SK-N-SH treated with all-trans-retinoic acid at 6 μM for 48 hours (cell line): ENCODE data around the gene MEF2B.

ENCODE experiments used
- ARNTL ChIP-seq: fragments of 450-650 bp; formaldehyde crosslinking; IDR thresholded peaks from 2 replicates; pipeline ENCODE4 v1.5.0; 2020; ENCODE audit warnings: low read depth, mild to moderate bottlenecking, moderate library complexity, borderline replicate concordance
- CREB5 ChIP-seq: fragments of 250-450 bp; sonication (Bioruptor Pico); IDR thresholded peaks from 2 replicates; pipeline ENCODE4 v1.5.1; 2020; ENCODE audit warnings: low read depth, mild to moderate bottlenecking, moderate library complexity
- ISL1 ChIP-seq: fragments of 250-450 bp; sonication (Bioruptor Pico); IDR thresholded peaks from 2 replicates; pipeline ENCODE4 v2.1.2; 2022; ENCODE audit warnings: mild to moderate bottlenecking, moderate library complexity
- PATZ1 ChIP-seq: fragments of 250-450 bp; sonication (Bioruptor Pico); IDR thresholded peaks from 2 replicates; pipeline ENCODE4 v1.8.0; 2020; ENCODE audit warnings: mild to moderate bottlenecking, moderate library complexity, borderline replicate concordance
- PPARA ChIP-seq: fragments of 250-450 bp; sonication (Bioruptor Pico); IDR thresholded peaks from 2 replicates; pipeline ENCODE4 v1.5.0; 2020; ENCODE audit warnings: mild to moderate bottlenecking, borderline replicate concordance
- RARB ChIP-seq: fragments of 250-450 bp; sonication (Bioruptor Pico); IDR thresholded peaks from 2 replicates; pipeline ENCODE4 v1.8.0; 2021; ENCODE audit warnings: mild to moderate bottlenecking, moderate library complexity
- ZC3H10 ChIP-seq: fragments of 250-450 bp; sonication (Bioruptor Pico); IDR thresholded peaks from 2 replicates; pipeline ENCODE4 v1.5.1; 2021; ENCODE audit warnings: mild to moderate bottlenecking, moderate library complexity
- ZFP3 ChIP-seq: fragments of 250-450 bp; sonication (Bioruptor Pico); IDR thresholded peaks from 2 replicates; pipeline ENCODE4 v1.5.0; 2020; ENCODE audit warnings: mild to moderate bottlenecking, moderate library complexity
- ZNF565 ChIP-seq: fragments of 450-650 bp; formaldehyde crosslinking; conservative IDR thresholded peaks from 2 replicates; pipeline ENCODE4 v1.5.0; 2020; ENCODE audit warnings: low read depth, mild to moderate bottlenecking, moderate library complexity
- ZNF8 ChIP-seq: fragments of 450-650 bp; formaldehyde crosslinking; IDR thresholded peaks from 2 replicates; pipeline ENCODE4 v1.5.0; 2020; ENCODE audit warnings: mild to moderate bottlenecking, moderate library complexity

- TF ChIP-seq RARB (CRISPR knock-in tag) (no peak), PATZ1 (no peak), CREB5 (CRISPR knock-in tag) (no peak), ZFP3 (peak; percentile 99), PPARA (CRISPR knock-in tag) (no peak), ZNF8 (CRISPR knock-in tag) (no peak), ZC3H10 (CRISPR knock-in tag) (no peak), ARNTL (CRISPR knock-in tag) (no peak), ZNF565 (CRISPR knock-in tag) (no peak), ISL1 (no peak)
Observed at GRCh38 chr19:19147344-19147743, 22.7 kb downstream of the MEF2B start.
